ENCODE results near the gene SLC7A4.

SLC7A4 gene

GRCh38 chr22:20995329-20996030, 36.9 kb downstream of the SLC7A4 start:
- no peak for DNase-seq

- no peak for DNase-seq
Measured at GRCh38 chr22:20994902-20995241, 37.5 kb downstream of the SLC7A4 start.

- no peak for DNase-seq
Measured at GRCh38 chr22:20994128-20994901, 38.0 kb downstream of the SLC7A4 start.

GRCh38 chr22:20993304-20994127, 38.8 kb downstream of the SLC7A4 start:
- no peak for DNase-seq

DNA sequence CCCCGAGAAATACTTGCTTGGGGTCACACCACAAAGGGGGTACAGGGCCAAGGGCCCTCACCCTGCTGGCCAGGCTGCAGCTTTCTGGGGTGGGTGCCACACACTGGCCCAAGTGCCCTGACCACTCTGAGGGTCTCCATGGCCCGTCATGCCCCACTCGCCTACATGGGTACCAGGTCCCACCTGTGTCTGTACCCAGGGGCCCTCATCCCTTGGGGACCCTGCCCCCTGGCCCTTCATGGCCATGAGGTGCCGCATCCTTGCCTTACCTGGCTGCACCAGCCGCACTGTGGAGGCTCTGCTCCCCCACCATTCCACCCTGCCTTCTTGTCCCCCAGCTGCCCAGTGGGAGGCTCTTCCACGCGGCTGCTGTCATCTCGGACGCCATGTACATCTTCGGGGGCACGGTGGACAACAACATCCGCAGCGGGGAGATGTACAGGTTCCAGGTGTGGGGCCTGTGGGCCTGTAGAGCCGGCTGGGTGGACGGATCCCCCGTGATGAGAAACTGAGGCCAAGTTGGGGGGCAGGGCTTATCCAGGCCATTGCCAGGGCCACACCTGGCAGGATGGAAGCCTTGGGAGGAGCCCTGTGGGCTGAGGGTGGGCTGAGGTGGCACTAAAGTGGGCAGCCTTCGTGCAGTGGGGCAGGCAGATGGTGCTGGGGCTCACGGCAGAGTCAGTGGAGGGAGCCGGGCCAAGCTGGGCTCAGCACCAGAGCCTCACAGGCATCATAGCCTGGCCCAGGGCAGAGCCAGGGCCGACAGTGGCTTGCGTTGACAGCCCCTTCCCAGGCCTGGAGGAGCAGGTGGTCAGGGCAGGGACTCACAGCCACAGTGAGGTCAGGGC, 39.7 kb downstream of the SLC7A4 start:
- no peak for DNase-seq

GRCh38 chr22:20992056-20992442, 40.3 kb downstream of the SLC7A4 start:
- DNase-seq = no peak

- DNase-seq = no peak
Measured at GRCh38 chr22:20991252-20992055, 40.9 kb downstream of the SLC7A4 start.

- no peak for DNase-seq
Measured at GRCh38 chr22:20990184-20991180, 41.9 kb downstream of the SLC7A4 start.

DNA sequence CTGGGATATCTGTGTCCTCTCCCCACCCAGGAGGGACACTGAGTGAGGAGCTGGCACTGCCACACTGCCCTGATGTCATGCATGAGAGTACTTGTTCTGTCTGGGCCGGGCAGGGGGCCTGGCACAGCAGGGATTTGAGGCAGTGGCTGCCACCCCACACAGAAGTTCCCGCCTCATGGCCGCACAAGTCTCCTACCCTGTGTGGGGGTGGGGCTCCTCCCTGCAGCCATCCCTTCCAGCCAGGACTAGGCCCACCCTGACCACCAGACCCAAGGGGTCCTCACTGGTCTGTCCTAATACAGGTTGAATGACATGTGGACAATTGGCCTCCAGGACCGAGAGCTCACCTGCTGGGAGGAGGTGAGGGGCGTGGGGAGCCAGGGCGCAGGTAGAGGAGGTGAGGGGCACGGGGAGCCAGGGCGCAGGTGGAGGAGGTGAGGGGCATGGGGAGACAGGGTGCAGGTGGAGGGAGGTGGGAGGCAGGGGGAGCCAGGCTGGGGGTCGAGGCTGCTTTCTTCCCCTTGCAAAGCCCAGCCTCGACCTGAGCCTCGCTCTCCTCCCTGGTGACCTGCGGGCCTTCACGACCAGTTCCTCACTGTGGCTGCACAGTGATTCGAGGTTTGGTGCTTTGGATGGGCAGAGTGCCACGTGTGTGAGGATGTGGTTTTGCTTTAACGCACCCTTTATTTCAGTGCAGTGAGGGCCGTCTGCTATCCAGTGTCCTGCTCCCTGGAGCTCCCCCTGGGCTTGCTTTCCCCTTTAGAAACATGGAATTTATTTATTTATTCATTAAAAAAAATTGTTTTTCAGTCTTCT, 42.8 kb downstream of the SLC7A4 start:
- no peak for DNase-seq

DNA sequence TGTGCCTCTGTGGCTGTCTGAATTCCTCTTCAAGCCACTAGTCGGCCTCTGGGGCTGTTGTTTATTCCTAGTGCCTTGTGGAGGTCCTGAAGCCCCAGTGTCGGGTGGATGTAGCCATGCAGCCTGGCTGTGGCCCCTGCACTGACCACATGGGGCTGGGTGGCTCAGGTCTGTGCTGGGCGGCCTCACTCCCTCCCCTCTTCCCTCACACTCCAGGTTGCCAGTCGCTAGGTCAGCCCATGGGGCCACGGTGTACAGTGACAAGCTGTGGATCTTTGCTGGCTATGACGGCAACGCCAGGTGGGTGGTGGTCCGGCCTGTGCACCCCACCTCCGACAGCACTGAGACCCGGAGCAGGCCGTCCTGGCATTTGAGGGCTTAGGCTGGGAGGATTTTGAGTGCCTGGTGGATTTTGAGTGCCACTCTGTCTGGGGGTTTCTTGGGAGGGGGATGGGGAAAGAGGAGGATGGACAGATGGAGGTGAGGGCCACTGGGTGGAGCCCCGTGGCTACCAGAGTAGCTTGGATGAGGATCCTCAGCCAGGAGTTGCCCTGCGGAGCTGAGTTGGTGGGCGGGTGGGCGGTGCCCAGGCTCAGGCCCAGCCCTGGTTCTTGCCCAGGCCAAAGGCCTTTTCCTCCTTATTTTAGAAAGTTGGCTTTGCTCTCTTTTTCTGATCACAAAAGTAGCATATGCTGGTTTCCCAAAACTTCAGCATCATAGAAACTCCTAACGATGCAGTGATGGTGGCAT, 43.6 kb downstream of the SLC7A4 start:
- no peak for DNase-seq

DNA sequence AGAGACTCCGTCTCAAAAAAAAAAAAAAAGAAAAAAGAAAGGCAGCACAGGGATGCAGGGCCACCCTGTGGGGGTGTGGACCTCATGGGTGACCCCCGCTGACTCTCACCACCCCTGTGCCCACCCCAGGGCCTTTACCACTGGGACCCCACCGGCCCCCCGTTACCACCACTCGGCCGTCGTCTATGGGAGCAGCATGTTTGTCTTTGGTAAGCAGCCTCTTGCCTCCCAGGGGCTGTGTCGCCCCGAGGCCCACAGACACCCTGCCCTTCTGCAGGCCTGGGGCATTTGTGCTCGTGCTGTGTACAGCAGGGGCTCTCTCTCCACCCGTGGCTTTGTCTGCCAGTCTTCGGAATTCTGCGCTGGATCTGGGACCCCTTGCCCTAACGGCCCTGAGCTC, 45.0 kb downstream of the SLC7A4 start:
- DNase-seq = no peak

GRCh38 chr22:20986365-20986764, 46.0 kb downstream of the SLC7A4 start:
- DNase-seq = no peak

GRCh38 chr22:20985720-20986119, 46.6 kb downstream of the SLC7A4 start:
- DNase-seq = no peak

DNA sequence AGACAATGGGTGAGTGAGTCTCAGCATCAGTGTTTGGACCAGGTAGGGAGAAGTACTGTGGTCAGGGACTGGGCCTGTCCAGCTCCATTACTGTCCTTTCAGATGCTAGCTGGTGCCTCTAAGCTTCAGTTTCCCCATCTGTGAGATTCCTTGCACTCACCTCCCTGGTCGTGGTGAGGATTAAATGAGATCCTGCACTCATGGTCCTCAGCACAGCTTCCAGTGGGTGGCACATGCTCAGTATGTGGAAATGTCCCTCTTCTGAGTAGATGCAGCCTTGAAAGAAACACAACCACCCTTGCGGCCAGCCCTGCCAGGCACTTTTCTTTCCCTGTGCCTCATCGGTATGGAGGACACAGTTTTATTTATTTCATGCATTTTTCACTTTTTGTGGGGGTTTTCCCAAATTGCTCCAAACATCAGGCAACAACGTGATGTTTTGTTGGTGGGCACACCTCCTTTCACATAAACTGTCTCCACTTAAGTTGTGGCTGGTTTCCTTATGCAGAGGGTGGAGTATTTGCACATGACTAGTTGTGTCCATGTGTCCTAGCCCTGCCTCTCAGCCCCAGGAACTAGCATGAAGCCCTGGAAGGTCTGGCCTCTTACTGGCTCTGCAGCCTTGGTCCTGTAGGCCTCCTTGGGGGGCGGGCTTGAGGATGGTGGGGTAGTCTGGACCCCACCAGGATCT, 49.1 kb downstream of the SLC7A4 start:
- DNase-seq = no peak

DNA sequence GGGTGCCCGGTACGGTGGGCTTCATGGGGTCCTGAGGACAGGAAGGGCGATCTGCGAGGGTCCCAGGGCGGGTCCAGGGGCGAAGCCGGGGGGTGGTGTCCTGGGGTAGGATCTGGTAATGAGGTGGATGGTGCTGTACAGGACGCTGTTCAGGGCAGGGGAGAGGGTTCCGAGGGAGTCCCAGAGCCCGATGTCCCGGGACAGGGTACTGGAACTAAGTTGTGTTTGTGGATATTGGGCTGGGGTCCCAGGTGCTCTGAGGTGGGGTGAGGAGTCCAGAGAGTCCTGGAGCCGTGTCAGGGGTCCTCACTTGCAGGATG, 49.8 kb downstream of the SLC7A4 start:
- DNase-seq = no peak

DNA sequence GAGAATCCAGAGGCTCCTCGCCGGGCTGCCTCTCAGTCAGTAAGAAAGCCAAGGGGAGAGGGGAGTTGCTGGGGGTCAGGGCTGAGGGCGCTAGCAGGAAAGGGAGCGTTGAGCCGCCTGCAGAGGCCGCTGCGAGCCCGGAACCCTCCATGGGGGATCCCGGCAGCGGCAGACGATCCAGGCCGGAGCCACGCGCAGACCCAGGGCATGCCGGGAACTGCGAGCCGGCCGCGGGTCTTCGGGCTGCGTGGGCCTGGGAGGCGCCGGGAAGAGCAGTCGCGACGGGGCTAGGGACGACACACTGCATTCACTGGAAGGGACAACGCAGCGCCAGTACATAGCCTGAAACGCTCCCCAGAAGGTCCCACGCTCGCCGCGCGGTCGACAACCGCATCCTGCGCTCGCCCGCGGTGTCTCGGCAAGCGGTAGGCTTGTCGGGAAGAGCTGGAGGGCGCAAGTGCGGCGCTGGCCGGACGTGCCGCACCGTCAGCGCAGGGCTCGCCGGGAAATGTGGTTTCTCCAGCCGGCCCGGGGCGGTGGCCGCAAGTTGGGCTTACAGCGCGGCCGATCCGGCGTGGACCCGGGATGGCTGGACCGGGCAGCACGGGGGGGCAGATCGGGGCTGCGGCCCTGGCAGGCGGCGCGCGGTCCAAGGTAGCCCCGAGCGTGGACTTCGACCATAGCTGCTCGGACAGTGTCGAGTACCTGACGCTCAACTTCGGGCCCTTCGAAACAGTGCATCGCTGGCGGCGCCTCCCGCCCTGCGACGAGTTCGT, 50.4 kb downstream of the SLC7A4 start, which contains the start of gene LZTR1:
LZTR1 (plus strand) TSS at position 511 of the 776 bp plus-strand sequence; CDS start at position 586, 75 bp downstream.
- DNase-seq = peak; percentile 48

- no peak for DNase-seq
Measured at GRCh38 chr22:20980938-20981722, 51.2 kb downstream of the SLC7A4 start.

Measured in NCI-H1694 treated with DMSO at 0.1 percent for 48 hours (cell line).